Right lobe of liver (tissue), 4 donors: Measurements from ENCODE around the gene CAVIN3.

Experiments used
- POLR2A ChIP-seq: fragments of 450-650 bp; IDR thresholded peaks from one replicate; pipeline ENCODE4 v1.6.1; 2017; ENCODE audit warnings: antibody characterized with exemption, mild to moderate bottlenecking
- TF ChIP-seq, protein P1 (sequence below), 4 donors: fragments of 200-600 bp in 3 of 4; fragments of 450-650 bp in 1 of 4; IDR thresholded peaks; one replicate each; pipeline versions ENCODE4 v1.5.1 to v1.8.0; 2016 to 2022; ENCODE audit warnings: antibody characterized with exemption in 4 of 4, mild to moderate bottlenecking in 2 of 4
- donor health status: DM: no; HTN: no; CAD: no.
- donor health status: DM: no; HTN: no; CAD: no.
- donor health status: DM: no; HTN: yes; CAD: no.

DNA sequence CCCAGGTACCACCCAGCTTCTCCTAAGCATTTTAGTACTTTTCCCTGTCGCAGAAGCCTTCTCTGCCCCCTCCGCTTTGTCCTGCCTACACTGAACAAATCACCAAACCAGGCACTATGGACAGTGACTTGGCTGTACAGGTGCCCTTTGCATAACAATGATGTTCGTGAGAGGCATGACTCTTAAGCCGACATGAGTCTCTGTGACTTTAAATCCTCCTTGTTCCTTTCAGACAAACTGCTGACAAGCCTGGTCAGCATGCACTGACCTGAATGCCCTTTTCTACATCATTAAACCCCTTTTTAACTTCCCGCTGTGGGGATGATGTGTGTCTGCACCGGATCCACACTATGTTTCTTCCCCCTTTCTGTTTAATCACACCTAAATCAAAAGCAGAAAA lies 16.6 kb downstream of the CAVIN3 start:
- no peak for TF ChIP-seq POLR2A
- TF ChIP-seq, protein P1, sequence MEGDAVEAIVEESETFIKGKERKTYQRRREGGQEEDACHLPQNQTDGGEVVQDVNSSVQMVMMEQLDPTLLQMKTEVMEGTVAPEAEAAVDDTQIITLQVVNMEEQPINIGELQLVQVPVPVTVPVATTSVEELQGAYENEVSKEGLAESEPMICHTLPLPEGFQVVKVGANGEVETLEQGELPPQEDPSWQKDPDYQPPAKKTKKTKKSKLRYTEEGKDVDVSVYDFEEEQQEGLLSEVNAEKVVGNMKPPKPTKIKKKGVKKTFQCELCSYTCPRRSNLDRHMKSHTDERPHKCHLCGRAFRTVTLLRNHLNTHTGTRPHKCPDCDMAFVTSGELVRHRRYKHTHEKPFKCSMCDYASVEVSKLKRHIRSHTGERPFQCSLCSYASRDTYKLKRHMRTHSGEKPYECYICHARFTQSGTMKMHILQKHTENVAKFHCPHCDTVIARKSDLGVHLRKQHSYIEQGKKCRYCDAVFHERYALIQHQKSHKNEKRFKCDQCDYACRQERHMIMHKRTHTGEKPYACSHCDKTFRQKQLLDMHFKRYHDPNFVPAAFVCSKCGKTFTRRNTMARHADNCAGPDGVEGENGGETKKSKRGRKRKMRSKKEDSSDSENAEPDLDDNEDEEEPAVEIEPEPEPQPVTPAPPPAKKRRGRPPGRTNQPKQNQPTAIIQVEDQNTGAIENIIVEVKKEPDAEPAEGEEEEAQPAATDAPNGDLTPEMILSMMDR (IDR thresholded peaks at IDR 0.05), result no peak
